ENCODE data around the gene IL36G. TPM values are rescaled to one million over a fixed set of nuclear protein-coding genes. Genes with fewer than 3 reads are reported as not detected.

The IL36G gene
- total and polyA plus RNA-seq, 2 of the 13 experiments (the other 11 are each of a cell fraction or from before 2014, with no cell fraction given): not detected

GRCh38 chr2:112962308-112963175, 15.3 kb upstream of the IL36G start:
- WGBS (ENCODE audit: low lambda C conversion rate): 38% methylated on average over 3 of the region's 3 CpGs
- BruUV-seq (replicated peaks): no TSS peak
- ChIA-PET CTCF (ENCODE audit: low intra/inter-chr PET ratio, low total read pairs) (no interaction called here), POLR2A (no interaction called here)
- no peak for DNase-seq (ENCODE audit: low spot score)
- H4K20me1 ChIP-seq (ENCODE audit: insufficient read depth, low read length): no peaks in the 10 kb centered on the region
- no peak for ATAC-seq
- TF ChIP-seq ZFY (CRISPR knock-in tag; IDR thresholded peaks at IDR 0.05) (no peak), PRMT3 (CRISPR knock-in tag; IDR thresholded peaks at IDR 0.05; ENCODE audit: borderline replicate concordance, low read depth) (no peak), KLF12 (CRISPR knock-in tag; IDR thresholded peaks at IDR 0.05; ENCODE audit: borderline replicate concordance) (no peak), ZNF232 (CRISPR knock-in tag; IDR thresholded peaks at IDR 0.05; ENCODE audit: borderline replicate concordance) (no peak), ZFP41 (CRISPR knock-in tag; IDR thresholded peaks at IDR 0.05; ENCODE audit: borderline replicate concordance) (no peak), CBX2 (IDR thresholded peaks at IDR 0.05; ENCODE audit: low read depth, low read length) (no peak), CBX2 (CRISPR knock-in tag; IDR thresholded peaks at IDR 0.05; ENCODE audit: low read depth) (no peak), MED1 (CRISPR knock-in tag; IDR thresholded peaks at IDR 0.05) (no peak), ZNF597 (CRISPR knock-in tag; IDR thresholded peaks at IDR 0.05) (no peak), KDM5A (IDR thresholded peaks at IDR 0.05; ENCODE audit: borderline replicate concordance, low read length) (no peak), ZNF24 (IDR thresholded peaks at IDR 0.05) (no peak), DZIP1 (CRISPR knock-in tag; IDR thresholded peaks at IDR 0.05) (no peak), AGO1 (IDR thresholded peaks at IDR 0.05; ENCODE audit: low read depth, low read length, poor library complexity, severe bottlenecking) (no peak), ZNF678 (CRISPR knock-in tag; IDR thresholded peaks at IDR 0.05) (no peak), YEATS4 (CRISPR knock-in tag; IDR thresholded peaks at IDR 0.05; ENCODE audit: borderline replicate concordance) (no peak), POGK (CRISPR knock-in tag; conservative IDR thresholded peaks at IDR 0.05) (no peak), DNMT3B (CRISPR knock-in tag; conservative IDR thresholded peaks at IDR 0.05) (no peak), TOPORS (CRISPR knock-in tag; IDR thresholded peaks at IDR 0.05) (no peak)
- no peak overlapping the region for H2AFZ ChIP-seq (ENCODE audit: low read length)
- H3K4me1 ChIP-seq (ENCODE audit: insufficient read depth, low read length): no peaks in the 10 kb centered on the region
- H3K79me2 ChIP-seq (ENCODE audit: insufficient read depth, low read length): no peaks in the 10 kb centered on the region
- no peaks in the 10 kb centered on the region for H3K36me3 ChIP-seq (replicated peaks in 1 of 2; ENCODE audit: control insufficient read depth in 1 of 2, insufficient read depth in 2 of 2, low read length in 2 of 2)
- no peak overlapping the region for H3K27ac ChIP-seq (ENCODE audit: extremely low read length, insufficient read depth, low read length)
- H3K4me2 ChIP-seq (ENCODE audit: low read depth, low read length): no peak overlapping the region
- intact Hi-C loops (cut with micrococcal nuclease; ENCODE audit: unreplicated experiment): no loop called here
- no peak for FAIRE-seq
- no peaks in the 10 kb centered on the region for H3K9me3 ChIP-seq (ENCODE audit: low read length)
- no peak overlapping the region for H3K4me3 ChIP-seq (replicated peaks in 1 of 3; ENCODE audit: insufficient read depth in 1 of 3, low read depth in 2 of 3, low read length in 3 of 3)
- H3K9ac ChIP-seq (ENCODE audit: insufficient read depth, low read depth, low read length): no peak overlapping the region
- peaks cover 0 to 12% of the 10 kb centered on the region in 2 experiments; a peak in 1 of 5 replicates for H3K27me3 ChIP-seq (ENCODE audit: control insufficient read depth in 1 of 2, insufficient read depth in 2 of 2, low read length in 2 of 2)
- in situ Hi-C loops (cut with HindIII; ENCODE audit: extremely low pct_ligation_motif_present, low pct_unique_long_range_greater_than_20kb): no loop called here

All from HepG2 (cell line).